Stimulated activated CD4-positive, alpha-beta T cell treated with anti-CD3 and anti-CD28 coated beads, TNF-alpha, amount 100 ng/mL, for 48 hours (primary cell): ENCODE data around the gene ROR2.

Experiments
- DNase-seq, 3 donors: peaks; one replicate each; pipeline ENCODE4 v3.0.0-alpha.2; 2020; ENCODE audit warnings: low read depth in 3 of 3

The ROR2 gene

GRCh38 chr9:91818647-91819403, 131.2 kb downstream of the ROR2 start:
- DNase-seq: no peak

- DNase-seq: no peak
Observed at GRCh38 chr9:91818225-91818585, 131.8 kb downstream of the ROR2 start.

- no peak for DNase-seq
Observed at GRCh38 chr9:91817493-91818224, 132.4 kb downstream of the ROR2 start.

- DNase-seq: no peak
Observed at GRCh38 chr9:91817106-91817492, 132.9 kb downstream of the ROR2 start.

GRCh38 chr9:91816356-91816755, 133.7 kb downstream of the ROR2 start:
- DNase-seq: no peak

GRCh38 chr9:91815896-91816295, 134.1 kb downstream of the ROR2 start:
- no peak for DNase-seq

GRCh38 chr9:91814753-91815152, 135.3 kb downstream of the ROR2 start:
- no peak for DNase-seq

- no peak for DNase-seq
Observed at GRCh38 chr9:91814201-91814600, 135.8 kb downstream of the ROR2 start.

- DNase-seq: no peak
Observed at GRCh38 chr9:91813176-91813795, 136.7 kb downstream of the ROR2 start.

- no peak for DNase-seq
Observed at GRCh38 chr9:91812191-91812590, 137.8 kb downstream of the ROR2 start.

GRCh38 chr9:91811024-91811909, 138.8 kb downstream of the ROR2 start:
- no peak for DNase-seq

GRCh38 chr9:91810286-91810905, 139.6 kb downstream of the ROR2 start:
- DNase-seq: no peak

- no peak for DNase-seq
Observed at GRCh38 chr9:91809581-91810285, 140.3 kb downstream of the ROR2 start.

GRCh38 chr9:91807643-91808246, 142.3 kb downstream of the ROR2 start:
- DNase-seq: no peak

GRCh38 chr9:91805031-91805430, 145.0 kb downstream of the ROR2 start:
- no peak for DNase-seq

GRCh38 chr9:91803970-91804752, 145.9 kb downstream of the ROR2 start:
- DNase-seq: no peak

GRCh38 chr9:91803151-91803940, 146.7 kb downstream of the ROR2 start:
- no peak for DNase-seq

- DNase-seq: no peak
Observed at GRCh38 chr9:91802391-91802790, 147.6 kb downstream of the ROR2 start.
